Kidney (tissue), 14 donors: ENCODE results near the gene KCNA3. TPM values are rescaled to one million over a fixed set of nuclear protein-coding genes. Genes with fewer than 3 reads are reported as not detected.

Experiments
- DNase-seq, 5 donors: peaks; one replicate each; pipeline ENCODE4 v3.0.0-alpha.2; 2013 to 2020
- FAIRE-seq: peaks from 2 replicates; lab custom pipeline; 2012; peaks lifted over from hg19 to GRCh38; lab: Jason Lieb, UNC
- H3K27ac ChIP-seq, 2 donors: one replicate each; pipeline ENCODE4 v1.7.0; 2013; ENCODE audit warnings: low read depth in 2 of 2, low read length in 2 of 2, inconsistent platforms in 1 of 2
- H3K27me3 ChIP-seq: one replicate; pipeline ENCODE4 v1.7.1; 2013; ENCODE audit warnings: low read length, inconsistent platforms; ENCODE audit not compliant: control insufficient read depth, insufficient read depth
- H3K36me3 ChIP-seq, 3 donors: one replicate each; pipeline versions ENCODE4 v1.7.0 to v1.7.1; 2013; ENCODE audit warnings: low read length in 3 of 3, control low read depth in 1 of 3, inconsistent platforms in 1 of 3; ENCODE audit not compliant: insufficient read depth in 3 of 3, control insufficient read depth in 2 of 3
- H3K4me1 ChIP-seq, 3 donors: one replicate each; pipeline versions ENCODE4 v1.7.0 to v1.7.1; 2013; ENCODE audit warnings: low read length in 3 of 3, inconsistent platforms in 1 of 3, low read depth in 1 of 3; ENCODE audit not compliant: control insufficient read depth in 2 of 3, insufficient read depth in 2 of 3
- H3K4me3 ChIP-seq, 3 donors: one replicate each; pipeline versions ENCODE4 v1.7.0 to v1.8.1; 2013; ENCODE audit warnings: low read length in 3 of 3, control low read depth in 1 of 3, inconsistent platforms in 1 of 3
- H3K9ac ChIP-seq, 3 donors: one replicate each; pipeline versions ENCODE4 v1.7.0 to v1.7.1; 2013; ENCODE audit warnings: low read length in 3 of 3, control low read depth in 1 of 3, inconsistent platforms in 1 of 3
- H3K9me3 ChIP-seq, 3 donors: one replicate each; pipeline versions ENCODE4 v1.7.0 to v1.7.1; 2013; ENCODE audit warnings: low read length in 3 of 3, control low read depth in 1 of 3, inconsistent platforms in 1 of 3; ENCODE audit not compliant: control insufficient read depth in 2 of 3, insufficient read depth in 1 of 3
- CTCF ChIP-seq: IDR thresholded peaks from 3 replicates; pipeline ENCODE4 v1.5.1; 2012; ENCODE audit warnings: mild to moderate bottlenecking, moderate library complexity, borderline replicate concordance; ENCODE audit not compliant: insufficient read depth; ENCODE audit errors: extremely low read depth
- intact Hi-C: fragments of 100-400 bp; cut with DNase I; formaldehyde crosslinking; loops from one replicate; pipeline ENCODE4 v1.11.1; 2022
- polyA plus RNA-seq: library from polyadenylated mRNA; stranded (reverse); fragments of 350-450 nt; fragmentation: Illumina TruSeq; extraction: RNeasy Lipid Tissue Mini Kit (QIAGEN cat#74804); gene quantifications from one replicate; pipeline ENCODE4 v1.2.3, GENCODE V29; 2014; ENCODE audit warnings: low read depth, low replicate concordance; ENCODE audit not compliant: insufficient read depth
- total RNA-seq: library from RNA; stranded (reverse); fragmentation: NEBNext Ultra II Directional; extraction: Animal tissue kit (Norgen Biotek cat#: 25700); gene quantifications from one replicate; pipeline ENCODE4 v1.2.1, GENCODE V29; 2021
- donor health status: control.
- donor health status: control.
- donor health status: control.
- donor health status: control.
- donor health status: control.
- donor health status: DM: yes; HTN: yes; CAD: no.
- donor health status: Normal renal cell carcinoma (clear cell type).

KCNA3 gene
- total and polyA plus RNA-seq, 2 donors from 2014 or later, result 6.7 TPM; not detected in 1

- Histone ChIP-seq H3K4me3 (no peak overlapping the region), H3K27ac (no peak overlapping the region), H3K4me1 (peaks cover 0 to 2% (median 0%) of the 10 kb centered on the region in 3 donors), H3K9ac (no peak overlapping the region), H3K27me3 (no peaks in the 10 kb centered on the region), H3K9me3 (no peaks in the 10 kb centered on the region), H3K36me3 (no peaks in the 10 kb centered on the region)
- FAIRE-seq, result no peak
- peak; percentile 68 to 88 (median 72) for DNase-seq
- peak; percentile 70 for TF ChIP-seq CTCF
- intact Hi-C loops, result no loop called here
Measured at GRCh38 chr1:110630839-110631663, 43.7 kb downstream of the KCNA3 start.

GRCh38 chr1:110628323-110629105 lies 46.2 kb downstream of the KCNA3 start:
- intact Hi-C loops, result no loop called here
- no peak for DNase-seq
- Histone ChIP-seq H3K9me3 (no peaks in the 10 kb centered on the region), H3K4me3 (no peak overlapping the region), H3K4me1 (peaks cover 0 to 2% (median 0%) of the 10 kb centered on the region in 3 donors), H3K36me3 (no peaks in the 10 kb centered on the region), H3K27ac (no peak overlapping the region), H3K9ac (no peak overlapping the region), H3K27me3 (no peaks in the 10 kb centered on the region)
- no peak for FAIRE-seq
- no peak for TF ChIP-seq CTCF

GRCh38 chr1:110627764-110628163 lies 47.0 kb downstream of the KCNA3 start:
- Histone ChIP-seq H3K27me3 (no peaks in the 10 kb centered on the region), H3K4me1 (peaks cover 0 to 2% (median 0%) of the 10 kb centered on the region in 3 donors), H3K27ac (no peak overlapping the region), H3K9me3 (no peaks in the 10 kb centered on the region), H3K9ac (no peak overlapping the region), H3K36me3 (no peaks in the 10 kb centered on the region), H3K4me3 (no peak overlapping the region)
- no peak for DNase-seq
- TF ChIP-seq CTCF, result no peak
- intact Hi-C loops, result no loop called here
- no peak for FAIRE-seq
